Stimulated activated CD8-positive, alpha-beta memory T cell treated with anti-CD3 and anti-CD28 coated beads, Interleukin-4, amount 100 ng/mL, for 1 hour (primary cell): ENCODE measurements around the gene THAP9.
"Not testable (repeated sequence)": the region's sequence is repeated elsewhere in the genome, so short reads cannot be mapped to it uniquely, and the experiment has no call there.

Experiments used
- DNase-seq, 2 donors: peaks; one replicate each; pipeline ENCODE4 v3.0.0-alpha.2; 2020; ENCODE audit warnings: low read depth in 2 of 2, low spot score in 1 of 2

The THAP9 gene

DNA sequence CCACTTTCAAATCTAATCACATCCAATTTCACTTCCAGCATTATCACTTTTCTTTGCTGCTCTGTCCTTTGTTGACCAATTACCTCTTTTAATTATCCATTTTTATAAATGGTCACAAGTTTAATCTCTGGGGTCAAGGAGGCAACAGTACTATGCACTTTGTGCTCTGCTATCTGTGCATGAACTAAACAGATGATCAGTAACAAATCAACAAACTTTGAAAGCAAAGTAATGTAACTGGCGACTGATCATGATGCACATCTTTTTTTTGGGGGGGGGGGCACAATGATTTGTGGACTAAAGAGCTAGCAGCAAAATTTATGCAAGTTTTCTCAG is 8.1 kb upstream of the THAP9 start:
- DNase-seq = no peak

DNA sequence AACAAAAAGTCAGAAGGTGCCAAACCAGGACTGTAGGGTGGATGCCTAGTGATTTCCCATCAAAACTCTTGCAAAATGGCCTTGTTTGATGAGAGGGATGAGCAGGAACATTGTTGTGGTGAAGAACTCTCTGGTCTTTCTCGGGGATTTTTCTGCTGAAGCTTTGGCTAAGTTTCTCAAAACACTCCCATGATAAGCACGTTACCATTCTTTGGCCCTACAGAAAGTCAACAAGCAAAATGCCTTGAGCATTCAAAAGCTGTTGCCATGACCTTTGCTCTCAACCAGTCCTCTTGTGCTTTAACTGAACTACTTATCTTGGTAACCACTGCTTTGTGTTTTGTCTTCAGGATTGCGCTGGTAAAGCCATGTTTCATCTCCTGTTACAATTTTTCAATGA is 6.6 kb upstream of the THAP9 start:
- DNase-seq = no peak

DNA sequence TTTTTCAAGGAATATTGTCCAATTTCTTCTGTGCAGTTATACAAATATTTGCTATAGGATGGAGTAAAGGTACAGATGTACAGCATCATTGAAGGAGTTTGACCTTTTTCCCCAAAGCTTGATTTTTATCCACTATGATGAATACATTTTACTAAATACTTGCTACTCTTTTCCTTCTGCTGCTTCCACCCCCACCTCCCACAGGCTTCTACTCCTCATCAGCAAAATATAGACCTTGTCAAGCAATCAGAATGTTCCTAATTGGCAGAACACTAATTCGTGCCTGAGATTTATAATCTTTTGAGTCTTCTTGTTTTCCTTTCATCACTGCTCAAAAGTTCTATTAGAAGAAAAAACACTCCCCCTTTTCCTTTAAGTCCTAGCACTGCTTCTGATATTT is 3.8 kb upstream of the THAP9 start:
- DNase-seq = no peak

DNA sequence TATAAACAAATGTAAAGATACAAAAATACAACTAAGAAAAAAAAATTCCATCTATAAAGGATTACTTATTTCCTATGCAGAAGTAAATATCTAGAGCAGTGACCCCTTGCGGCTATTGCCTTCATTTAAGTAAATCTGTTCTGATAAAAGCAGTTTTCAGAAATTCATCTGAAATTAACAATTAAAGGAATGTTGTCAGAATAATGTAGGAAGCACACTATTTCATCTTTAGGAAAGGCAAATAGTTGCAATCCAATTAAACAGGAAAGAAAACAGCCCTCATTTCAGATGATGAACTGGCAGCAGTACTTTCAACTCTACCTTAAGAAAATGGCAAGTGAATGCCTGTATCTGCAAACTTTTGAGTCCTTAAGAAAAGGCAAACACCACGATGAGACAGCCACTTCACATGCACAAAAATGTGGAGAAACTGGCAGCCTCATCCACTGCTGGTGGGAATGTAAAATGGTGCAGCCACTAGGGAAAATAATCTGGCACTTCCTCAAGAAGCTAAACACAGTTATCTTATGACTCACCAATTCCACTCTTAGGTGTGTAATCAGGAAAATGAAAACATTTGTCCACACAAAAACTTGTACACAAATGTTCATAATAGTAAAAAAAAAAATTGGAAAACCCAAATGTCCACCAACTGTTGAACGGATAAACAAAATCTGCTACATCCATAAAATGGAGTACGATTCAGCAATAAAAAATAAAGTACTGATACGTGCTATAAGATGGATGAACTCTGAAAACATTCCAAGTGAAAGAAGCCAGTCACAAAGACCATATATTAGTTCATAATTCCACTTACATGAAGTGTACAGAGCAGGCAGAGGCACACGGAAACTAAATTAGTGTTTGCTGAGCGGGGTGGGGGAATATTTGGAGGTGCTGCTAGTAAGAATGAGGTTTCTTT is 2.0 kb upstream of the THAP9 start:
- no peak for DNase-seq

DNA sequence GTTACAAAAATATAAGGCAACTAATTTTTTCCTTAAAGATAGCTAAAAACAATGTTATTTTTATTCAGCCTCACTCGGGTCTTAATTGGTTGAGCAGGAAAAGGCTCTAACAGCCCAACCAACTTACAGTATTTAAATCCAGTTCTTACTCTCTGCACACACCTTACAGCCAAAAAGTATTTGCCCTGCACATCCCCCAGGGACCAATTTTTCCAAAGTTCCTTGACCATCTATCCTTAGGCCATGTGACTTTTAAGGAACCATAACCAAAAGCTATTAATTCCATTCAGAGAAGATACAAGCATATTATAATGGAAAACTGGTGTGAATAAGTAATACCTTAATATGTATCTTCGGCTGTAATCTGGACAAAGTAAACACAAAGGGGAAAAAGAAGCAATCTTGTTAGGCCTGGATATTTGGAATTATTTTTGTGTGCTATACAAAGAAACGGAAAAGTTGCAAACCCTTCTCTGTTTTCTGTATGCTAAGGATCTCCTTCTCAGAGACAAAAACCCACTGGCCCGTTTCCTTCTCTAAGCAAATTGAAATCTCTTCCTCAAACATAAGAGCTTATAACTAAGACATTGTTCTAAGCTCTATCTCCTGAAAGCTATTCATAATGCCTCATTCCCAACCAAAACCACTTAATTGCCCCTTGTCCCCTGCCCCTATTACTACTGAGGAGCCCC is 1.0 kb upstream of the THAP9 start:
- no peak for DNase-seq

DNA sequence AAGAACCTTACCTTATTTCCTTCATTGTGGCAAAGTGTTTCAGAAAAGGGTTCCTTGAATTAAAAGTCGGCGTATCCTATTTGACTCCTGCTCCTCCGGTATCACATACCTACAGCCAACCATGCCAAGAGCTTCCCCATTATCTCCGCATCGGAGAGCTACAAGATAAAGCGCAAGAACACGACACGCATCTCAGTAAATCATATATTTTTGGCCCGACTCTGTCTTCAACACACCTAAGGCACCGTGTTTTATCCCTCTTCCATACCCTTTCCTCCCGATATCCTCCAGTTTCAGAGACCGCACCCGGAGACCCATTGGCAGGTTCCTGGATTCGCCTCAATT is 497 bp upstream of the THAP9 start:
- no peak for DNase-seq

DNA sequence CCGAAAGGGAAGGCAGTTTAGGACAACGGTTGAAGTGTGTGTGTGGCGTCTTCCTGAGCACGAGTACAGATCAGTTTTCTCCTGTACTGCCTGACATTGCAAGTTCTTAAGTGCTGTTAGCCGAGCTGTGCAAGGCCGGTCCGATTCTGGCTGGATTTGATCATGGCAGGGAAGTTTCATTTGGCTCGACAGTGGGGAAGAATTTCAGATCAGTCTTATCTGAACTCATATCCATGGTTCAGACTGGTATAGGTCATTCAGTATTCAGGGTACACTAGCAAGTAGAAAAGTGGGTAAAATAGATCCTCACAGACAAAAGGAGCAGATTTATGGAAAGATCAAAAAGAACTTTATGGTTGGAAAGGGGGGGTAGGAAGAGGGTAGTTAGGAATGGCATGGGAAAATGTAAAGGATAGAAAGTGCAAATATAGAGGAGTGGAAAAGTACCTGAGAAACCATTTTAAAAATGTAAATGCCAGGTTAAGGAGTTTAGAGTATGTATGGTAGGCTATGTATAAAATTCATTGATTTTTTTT is 716 bp downstream of the THAP9 start:
- no peak for DNase-seq

DNA sequence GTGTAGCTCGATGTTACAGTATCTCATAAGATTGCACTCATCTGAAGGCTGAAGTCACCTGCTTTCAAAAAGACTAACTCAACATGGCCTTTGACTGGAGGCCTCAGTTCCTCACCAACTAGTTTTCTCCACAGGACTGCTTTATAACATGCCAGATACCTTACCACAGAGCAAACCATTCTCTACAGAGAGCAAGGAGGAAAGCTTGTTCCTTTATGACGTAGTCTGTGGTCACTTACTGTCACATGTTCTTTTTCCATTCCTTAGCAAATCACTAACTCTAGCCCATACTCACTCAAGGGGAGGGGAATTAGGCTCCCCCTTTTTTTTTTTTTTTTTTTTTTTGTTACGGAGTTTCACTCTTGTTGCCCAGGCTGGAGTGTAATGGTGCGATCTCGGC is 3.2 kb downstream of the THAP9 start:
- DNase-seq = no peak

DNA sequence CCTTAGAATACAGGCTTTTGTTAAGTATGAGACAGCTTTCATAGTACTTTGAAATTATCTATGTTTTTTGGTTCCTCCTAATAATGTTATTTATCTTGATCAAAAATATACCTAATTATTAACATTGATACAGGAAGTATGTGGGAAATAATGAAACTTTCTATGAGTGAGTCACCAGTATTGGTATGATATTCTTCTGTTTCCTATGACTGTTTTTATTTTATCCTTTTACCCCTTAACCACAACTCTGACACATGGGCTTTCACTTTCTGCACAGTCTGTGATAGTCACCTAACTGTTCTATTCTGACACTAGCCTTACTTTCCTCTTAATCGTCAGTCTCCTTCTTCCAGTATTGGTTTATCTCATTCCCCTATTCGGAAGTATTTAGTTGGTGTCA is 4.7 kb downstream of the THAP9 start:
- no peak for DNase-seq

DNA sequence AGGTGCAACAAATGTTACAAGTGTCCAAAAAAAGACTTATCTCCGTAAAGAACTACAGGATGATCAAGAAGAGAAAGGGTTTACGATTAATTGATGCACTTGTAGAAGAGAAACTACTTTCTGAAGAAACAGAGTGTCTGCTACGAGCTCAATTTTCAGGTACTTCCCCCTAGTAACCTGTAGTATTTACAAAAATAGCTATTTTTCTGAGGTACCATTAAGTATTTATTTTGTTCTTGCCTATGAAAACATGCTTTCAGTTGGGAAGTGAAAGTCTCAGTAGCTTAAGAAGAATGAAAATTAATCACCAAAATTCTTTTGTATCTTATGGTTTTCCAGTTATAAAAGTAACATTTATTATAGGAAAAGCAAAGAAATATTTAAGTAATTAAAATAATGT is 5.9 kb downstream of the THAP9 start:
- no peak for DNase-seq

DNA sequence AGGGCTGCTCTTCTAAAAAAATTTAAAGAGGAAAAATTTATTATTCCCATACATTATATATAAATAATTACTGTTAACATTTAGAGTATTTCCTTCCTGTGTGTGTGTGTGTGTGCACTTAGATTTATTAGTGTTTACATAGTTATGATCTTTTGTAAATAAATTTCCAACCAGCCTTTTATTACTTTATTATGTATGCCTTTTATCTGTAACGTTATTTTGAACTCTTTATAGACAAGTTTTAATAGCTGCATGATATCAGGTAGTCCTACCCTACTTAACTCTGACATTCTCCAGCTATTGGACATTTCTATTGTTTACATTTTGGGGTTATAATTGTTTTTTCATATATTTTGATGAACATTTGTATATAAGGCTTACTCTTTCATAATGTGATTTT is 8.8 kb downstream of the THAP9 start:
- no peak for DNase-seq

DNA sequence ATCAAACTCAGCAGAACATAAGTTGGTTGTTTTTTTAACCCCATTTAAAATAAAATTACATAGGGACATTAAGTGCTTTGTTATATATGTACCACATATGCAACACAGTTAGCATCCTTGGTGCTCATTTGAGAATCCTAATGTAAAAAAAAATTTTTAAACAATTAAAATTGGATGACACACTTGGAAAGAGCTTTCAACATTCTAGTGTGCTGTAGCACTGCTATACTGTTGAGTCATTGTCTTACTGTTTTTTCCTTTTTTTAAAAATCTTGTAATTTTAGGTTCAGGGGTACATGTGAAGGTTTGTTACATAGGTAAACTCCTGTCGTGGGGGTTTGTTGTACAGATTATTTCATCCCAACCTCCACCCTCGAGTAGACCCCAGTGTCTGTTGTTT is 12.8 kb downstream of the THAP9 start:
- no peak for DNase-seq

DNA sequence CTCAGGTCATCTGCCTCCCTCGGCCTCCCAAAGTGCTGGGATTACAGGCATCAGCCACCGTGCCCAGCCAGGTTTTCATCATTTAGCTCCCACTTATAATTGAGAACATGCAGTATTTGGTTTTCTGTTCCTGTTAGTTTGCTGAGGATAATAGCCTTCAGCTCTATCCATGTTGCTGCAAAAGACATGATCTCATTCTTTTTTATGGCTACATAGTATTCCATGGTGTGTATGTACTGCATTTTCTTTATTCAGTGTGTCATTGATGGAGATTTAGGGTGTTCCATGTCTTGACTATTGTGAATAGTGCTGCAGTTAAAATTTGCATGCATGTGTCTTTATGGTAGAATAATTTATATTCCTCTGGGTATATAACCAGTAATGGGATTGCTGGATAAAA is 13.4 kb downstream of the THAP9 start:
- not testable (repeated sequence) for DNase-seq

DNA sequence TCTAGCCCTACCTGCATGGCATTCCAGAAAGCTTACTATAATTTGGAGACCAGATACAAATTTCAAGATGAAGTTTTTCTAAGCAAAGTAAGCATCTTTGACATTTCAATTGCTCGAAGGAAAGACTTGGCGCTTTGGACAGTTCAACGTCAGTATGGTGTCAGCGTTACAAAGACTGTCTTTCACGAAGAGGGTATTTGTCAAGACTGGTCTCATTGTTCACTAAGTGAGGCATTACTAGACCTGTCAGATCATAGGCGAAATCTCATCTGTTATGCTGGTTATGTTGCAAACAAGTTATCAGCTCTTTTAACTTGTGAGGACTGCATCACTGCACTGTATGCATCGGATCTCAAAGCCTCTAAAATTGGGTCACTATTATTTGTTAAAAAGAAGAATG is 17.6 kb downstream of the THAP9 start:
- DNase-seq = no peak

DNA sequence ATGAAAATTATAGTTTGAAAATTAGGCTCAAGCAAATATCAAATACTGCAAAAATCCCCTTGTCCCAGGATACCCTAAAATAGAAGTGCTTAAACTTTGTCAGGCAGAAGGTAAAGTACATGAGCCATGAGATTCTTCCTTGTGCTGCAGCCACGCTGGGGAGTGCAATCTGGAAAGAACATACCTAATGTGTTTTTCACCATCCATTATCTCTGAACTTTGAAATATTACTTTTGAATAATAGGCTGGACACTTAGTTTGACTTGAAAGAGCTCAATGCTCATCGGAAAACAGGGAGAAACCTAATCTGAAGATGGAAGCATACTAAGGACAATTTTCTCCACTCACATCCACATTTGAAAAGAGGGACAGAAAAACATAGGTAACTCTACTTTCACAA is 18.9 kb downstream of the THAP9 start:
- no peak for DNase-seq

DNA sequence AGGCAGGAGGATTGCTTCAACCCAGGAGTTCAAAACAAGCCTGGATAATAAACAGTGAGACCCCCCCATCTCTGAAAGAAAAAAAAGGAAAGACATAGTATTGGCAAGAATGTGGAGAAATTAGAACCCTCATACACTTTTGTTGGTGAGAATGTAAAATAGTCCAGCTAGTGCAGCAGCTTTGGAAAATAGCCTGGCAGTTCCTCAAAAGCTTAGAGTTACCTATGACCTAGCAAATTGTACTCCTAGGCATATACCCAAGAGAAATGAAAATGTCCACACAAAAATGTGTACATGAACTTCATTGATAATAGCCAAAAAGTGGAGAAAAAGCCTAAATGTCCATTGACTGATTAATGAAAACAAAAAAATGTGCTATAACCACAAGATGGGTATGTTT is 21.3 kb downstream of the THAP9 start:
- no peak for DNase-seq

DNA sequence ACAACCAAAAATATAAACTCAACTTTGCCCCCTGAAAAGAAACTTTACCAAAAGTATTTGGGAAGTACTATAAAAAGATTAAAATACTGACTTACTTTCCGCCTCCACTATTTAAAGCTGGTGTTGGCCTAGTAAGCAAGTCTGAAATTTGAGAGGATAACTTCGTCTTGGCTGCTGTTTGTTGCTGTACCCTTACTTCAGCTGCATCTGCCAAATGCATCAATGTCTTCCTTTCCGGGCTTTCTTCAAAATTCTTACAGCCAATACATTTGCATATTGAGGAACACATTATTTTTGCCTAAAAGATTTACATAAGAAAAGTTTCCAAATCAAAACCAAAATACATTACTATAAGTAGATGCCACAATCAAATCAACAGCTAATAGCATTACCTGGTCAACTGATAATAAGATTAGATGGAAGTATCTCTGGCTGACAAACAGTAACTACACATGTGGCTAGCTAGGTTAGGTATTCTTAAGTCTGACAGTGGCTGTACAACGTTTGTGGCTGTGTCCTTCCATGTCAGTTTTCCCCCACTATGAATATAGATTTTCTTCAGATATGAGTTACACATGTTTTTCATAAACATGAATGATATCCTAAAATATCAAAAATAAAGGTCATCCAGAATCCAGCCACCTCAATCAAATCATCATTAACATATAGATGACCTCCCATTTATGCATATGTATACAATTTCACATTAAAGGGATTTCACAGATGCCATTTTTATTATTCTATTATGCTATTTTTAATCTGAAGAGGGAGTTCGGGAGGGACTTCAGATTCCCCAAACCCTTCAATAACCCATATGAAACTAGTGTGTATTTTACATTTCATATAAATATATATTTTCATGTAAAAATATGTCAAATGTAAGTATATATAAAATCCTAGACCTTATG is 30.6 kb downstream of the THAP9 start:
- no peak for DNase-seq

DNA sequence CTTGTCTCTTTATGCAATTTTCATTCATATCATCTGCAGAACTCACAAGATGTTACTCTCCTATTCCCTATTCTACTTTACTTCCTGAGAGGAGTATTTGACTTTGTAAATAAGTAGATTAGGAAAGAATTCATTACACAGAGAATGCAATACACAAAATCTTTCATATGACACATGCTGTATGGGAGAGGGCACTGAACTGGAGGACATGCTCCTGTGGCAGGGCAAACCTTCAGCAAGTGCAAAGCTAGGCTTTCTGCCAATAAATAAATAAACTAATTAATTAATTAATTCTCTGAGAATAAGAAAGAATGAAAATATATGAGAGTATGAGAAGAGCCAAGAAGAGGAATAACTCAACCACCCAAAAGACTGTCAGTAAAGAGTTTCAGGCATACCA is 33.9 kb downstream of the THAP9 start:
- DNase-seq = no peak

DNA sequence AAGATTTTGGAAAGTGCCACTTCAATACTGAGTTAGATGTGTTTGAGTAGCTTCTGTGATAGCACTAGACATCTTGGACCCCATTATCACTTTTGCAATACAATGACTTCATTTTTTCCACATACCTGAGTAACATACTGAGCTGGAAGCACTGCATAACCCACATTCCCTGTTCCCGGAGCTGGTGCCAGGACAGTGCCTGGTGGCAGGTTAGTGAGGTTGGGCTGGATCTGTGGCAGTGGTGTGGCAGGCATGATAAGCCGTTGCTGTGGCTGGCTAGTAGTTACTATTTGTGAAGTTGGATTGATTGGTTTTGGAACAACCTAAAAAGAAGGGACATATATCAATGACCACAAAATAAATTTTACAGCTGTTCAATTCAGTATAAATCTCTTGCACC is 38.9 kb downstream of the THAP9 start:
- no peak for DNase-seq

DNA sequence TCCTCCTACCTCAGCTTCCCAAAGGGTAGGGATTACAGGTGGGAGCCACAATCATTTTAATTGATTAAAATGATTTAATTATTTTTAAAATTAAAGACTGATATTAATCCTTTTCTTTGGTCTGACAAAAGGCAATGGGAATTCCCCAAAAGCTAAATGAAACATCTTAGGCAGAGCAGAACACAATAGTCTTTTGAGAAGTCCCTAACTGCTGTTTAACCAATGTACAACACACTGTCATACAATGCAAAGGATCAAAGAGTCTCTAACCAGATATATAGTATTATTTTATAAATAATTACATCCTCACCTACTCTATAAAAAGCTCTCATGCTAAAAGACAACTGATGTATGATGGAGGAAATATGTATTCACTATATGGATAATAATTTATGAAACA is 47.0 kb downstream of the THAP9 start:
- DNase-seq = no peak

DNA sequence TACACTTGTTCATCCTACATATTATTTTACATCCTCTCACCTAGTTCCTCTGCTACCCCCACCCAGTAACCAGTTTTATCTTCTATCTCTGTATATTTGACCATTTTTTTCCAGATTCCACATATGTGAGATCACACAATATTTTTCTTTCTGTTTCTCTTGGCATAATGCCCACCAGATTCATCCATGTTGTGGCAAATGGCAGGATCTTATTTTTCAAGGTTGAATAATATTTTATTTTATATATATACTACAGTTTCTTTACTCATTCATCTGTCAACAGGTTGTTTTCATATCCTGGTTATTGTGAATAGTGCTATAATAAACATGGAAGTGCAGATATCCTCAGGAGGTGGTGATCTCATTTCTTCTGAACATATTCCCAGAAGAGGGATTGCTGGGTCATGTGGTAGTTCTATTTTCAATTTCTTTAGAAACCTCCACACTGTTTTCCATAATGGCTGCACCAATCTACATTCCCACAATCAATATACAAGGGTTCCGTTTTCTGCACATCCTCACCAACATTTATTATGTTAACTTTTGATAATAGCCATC is 48.2 kb downstream of the THAP9 start:
- no peak for DNase-seq
